ENCODE data around the gene TRAPPC3.
"Not testable (repeated sequence)": the region's sequence is repeated elsewhere in the genome, so short reads cannot be mapped to it uniquely, and the experiment has no call there.

Gene TRAPPC3

DNA sequence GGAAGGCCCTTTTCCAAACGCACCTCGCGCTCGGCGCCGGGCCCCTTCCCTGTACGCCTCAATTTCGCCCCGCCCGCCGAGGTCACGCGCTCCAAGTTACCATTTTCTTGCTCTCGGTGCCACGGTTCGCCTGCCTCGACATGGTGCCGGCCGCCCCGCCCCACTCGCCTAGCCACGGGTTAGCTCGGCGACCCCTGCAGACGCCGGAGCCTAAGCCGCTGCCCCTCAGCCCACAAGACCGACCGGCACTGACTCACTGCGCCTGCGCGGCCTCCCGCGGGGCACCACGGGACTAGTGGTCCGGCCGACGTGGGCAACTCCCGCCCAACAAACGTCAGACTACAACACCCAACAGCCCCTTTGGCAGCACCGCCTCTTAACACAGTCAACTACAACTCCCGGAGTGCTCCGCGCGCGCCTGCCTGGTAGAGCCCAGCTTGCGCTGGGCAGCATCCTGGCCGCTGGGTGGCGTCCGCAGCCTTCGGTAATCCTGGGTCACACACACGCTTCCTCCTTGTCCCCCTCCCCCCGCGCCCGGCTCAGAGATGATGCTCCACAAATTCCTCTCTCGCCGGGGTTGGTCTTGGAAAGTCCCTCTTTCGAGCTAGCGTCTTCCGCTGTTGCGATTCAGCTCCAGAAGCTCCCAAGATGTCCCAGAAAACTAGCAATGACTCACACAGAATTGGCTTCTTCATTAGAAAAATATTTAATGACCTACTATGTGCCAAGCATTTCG is at the start of gene TRAPPC3:
TRAPPC3 (minus strand) TSS at position 250 of the 736 bp plus-strand sequence; CDS start at position 142, 108 bp downstream.
- Histone ChIP-seq H3K4me3 (IDR thresholded peaks at IDR 0.05; ENCODE audit: insufficient read depth, low read depth, low read length) (peak within 1 kb of the TSS; percentile 23), H2AFZ (ENCODE audit: low read depth) (peak within 1 kb of the TSS; percentile 88), H3K79me2 (ENCODE audit: insufficient read depth, low read depth) (peaks cover 35% of the 10 kb centered on the region), H4K20me1 (ENCODE audit: insufficient read depth) (no peaks in the 10 kb centered on the region), H3K4me2 (peak within 1 kb of the TSS; percentile 100), H3K27me3 (ENCODE audit: insufficient read depth, low read depth) (no peaks in the 10 kb centered on the region), H3K9ac (peak within 1 kb of the TSS; percentile 85), H3K36me3 (ENCODE audit: insufficient read depth) (no peaks in the 10 kb centered on the region), H3K27ac (peak within 1 kb of the TSS; percentile 97), H3K4me1 (ENCODE audit: low read depth, poor library complexity, severe bottlenecking) (peaks cover 37% of the 10 kb centered on the region)
- peak; percentile 80 for TF ChIP-seq CTCF (conservative IDR thresholded peaks at IDR 0.05; ENCODE audit: low read depth, low read length)

DNA sequence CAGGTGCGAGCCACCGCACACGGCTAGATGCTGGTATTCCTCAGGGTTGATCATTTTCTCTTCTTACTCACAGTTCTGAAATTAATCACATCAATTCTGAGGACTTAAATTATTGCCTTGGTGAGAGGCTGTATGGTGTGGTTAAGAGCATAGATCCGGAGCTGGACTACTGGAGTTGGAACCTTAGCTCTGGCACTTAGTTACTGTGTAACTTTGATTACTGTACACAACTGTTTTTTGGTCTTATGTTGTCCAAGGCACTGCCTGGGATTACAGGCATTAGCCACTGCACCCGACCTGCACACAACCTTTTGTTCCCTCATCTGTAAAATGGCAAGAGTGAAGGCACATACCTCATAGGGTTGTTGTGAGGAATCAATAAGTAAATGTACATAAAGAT is 49.4 kb upstream of the TRAPPC3 start:
- no peak overlapping the region for H3K9ac ChIP-seq
- no peak for TF ChIP-seq CTCF (conservative IDR thresholded peaks at IDR 0.05; ENCODE audit: low read depth, low read length)
- H3K4me2 ChIP-seq, result no peak overlapping the region
- no peaks in the 10 kb centered on the region for H3K36me3 ChIP-seq (ENCODE audit: insufficient read depth)
- no peak overlapping the region for H3K27ac ChIP-seq
- no peak overlapping the region for H2AFZ ChIP-seq (ENCODE audit: low read depth)
- H4K20me1 ChIP-seq (ENCODE audit: insufficient read depth), result no peaks in the 10 kb centered on the region
- no peak overlapping the region for H3K4me3 ChIP-seq (IDR thresholded peaks at IDR 0.05; ENCODE audit: insufficient read depth, low read depth, low read length)
- H3K4me1 ChIP-seq (ENCODE audit: low read depth, poor library complexity, severe bottlenecking), result no peaks in the 10 kb centered on the region
- H3K79me2 ChIP-seq (ENCODE audit: insufficient read depth, low read depth), result no peaks in the 10 kb centered on the region
- no peaks in the 10 kb centered on the region for H3K27me3 ChIP-seq (ENCODE audit: insufficient read depth, low read depth)

GRCh38 chr1:36196805-36197204 is 47.5 kb upstream of the TRAPPC3 start:
- not testable (repeated sequence) for H3K36me3 ChIP-seq (ENCODE audit: insufficient read depth); H3K4me3 ChIP-seq (IDR thresholded peaks at IDR 0.05; ENCODE audit: insufficient read depth, low read depth, low read length); H3K79me2 ChIP-seq (ENCODE audit: insufficient read depth, low read depth)

GRCh38 chr1:36187800-36188593 is 38.7 kb upstream of the TRAPPC3 start:
- H3K27me3 ChIP-seq (ENCODE audit: insufficient read depth, low read depth), result no peaks in the 10 kb centered on the region
- peak; percentile 91 for TF ChIP-seq CTCF (conservative IDR thresholded peaks at IDR 0.05; ENCODE audit: low read depth, low read length)
- peaks cover 8% of the 10 kb centered on the region for H3K4me1 ChIP-seq (ENCODE audit: low read depth, poor library complexity, severe bottlenecking)
- H3K36me3 ChIP-seq (ENCODE audit: insufficient read depth), result no peaks in the 10 kb centered on the region
- H3K9ac ChIP-seq, result peak overlapping the region; percentile 16; the same call in 1 of the 2 replicates
- 0 out of 2 replicates have a peak overlapping the region, but pooled peaks have one; percentile 22 for H3K4me2 ChIP-seq
- no peaks in the 10 kb centered on the region for H4K20me1 ChIP-seq (ENCODE audit: insufficient read depth)
- no peaks in the 10 kb centered on the region for H3K79me2 ChIP-seq (ENCODE audit: insufficient read depth, low read depth)
- H2AFZ ChIP-seq (ENCODE audit: low read depth), result peak overlapping the region; percentile 53
- no peak overlapping the region for H3K4me3 ChIP-seq (IDR thresholded peaks at IDR 0.05; ENCODE audit: insufficient read depth, low read depth, low read length)
- peak overlapping the region; percentile 17; the same call in 1 of the 2 replicates for H3K27ac ChIP-seq

More at GRCh38 chr1:36196805-36197204, 47.5 kb upstream of the TRAPPC3 start:
- H3K27ac ChIP-seq; H3K4me2 ChIP-seq; H3K4me1 ChIP-seq (ENCODE audit: low read depth, poor library complexity, severe bottlenecking); H2AFZ ChIP-seq (ENCODE audit: low read depth); H4K20me1 ChIP-seq (ENCODE audit: insufficient read depth); H3K9ac ChIP-seq; H3K27me3 ChIP-seq (ENCODE audit: insufficient read depth, low read depth): not testable (repeated sequence)

Measured in KMS-11 (cell line).